HepG2 (cell line): Measurements from ENCODE around the gene H1-8.

ENCODE experiments used
- CEBPB ChIP-seq: IDR thresholded peaks from 2 replicates; pipeline ENCODE4 v1.6.1; 2011; ENCODE audit warnings: low read depth, low read length, improper control_type of control experiment, borderline replicate concordance
- FOXP1 ChIP-seq, 2 experiments: fragments of 450-650 bp in 1 of 2; IDR thresholded peaks; 2 replicates each; pipeline ENCODE4 v1.6.1; 2017 to 2018; ENCODE audit warnings: antibody characterized with exemption in 1 of 2
- HNF4G ChIP-seq, 2 experiments: sonication (generic) in 1 of 2; formaldehyde crosslinking in 1 of 2; IDR thresholded peaks; 2 replicates each; pipeline versions ENCODE4 v1.4.0 to v1.6.1; 2011 to 2020; ENCODE audit warnings: borderline replicate concordance in 2 of 2, low read depth in 2 of 2, mild to moderate bottlenecking in 2 of 2, low read length in 1 of 2, missing genetic modification reagents in 1 of 2, moderate library complexity in 1 of 2
- IRF2 ChIP-seq: IDR thresholded peaks from 2 replicates; pipeline ENCODE4 v1.6.1; 2018; ENCODE audit warnings: missing genetic modification reagents, missing compliant biosample characterization
- NONO ChIP-seq, 2 experiments: fragments of 450-650 bp in 1 of 2; sonication (generic) in 1 of 2; formaldehyde crosslinking in 1 of 2; IDR thresholded peaks in 1 of 2; conservative IDR thresholded peaks in 1 of 2; 2 replicates each; pipeline versions ENCODE4 v1.6.1 to v1.8.0; 2017 to 2022; ENCODE audit warnings: mild to moderate bottlenecking in 1 of 2, missing genetic modification reagents in 1 of 2, moderate library complexity in 1 of 2
- REL ChIP-seq: sonication (generic); formaldehyde crosslinking; conservative IDR thresholded peaks from 2 replicates; pipeline ENCODE4 v1.8.0; 2022; ENCODE audit warnings: mild to moderate bottlenecking, missing genetic modification reagents, moderate library complexity
- RELA ChIP-seq: sonication (generic); formaldehyde crosslinking; IDR thresholded peaks from 2 replicates; pipeline ENCODE4 v1.4.0; 2020; ENCODE audit warnings: missing genetic modification reagents
- SIN3A ChIP-seq: IDR thresholded peaks from 2 replicates; pipeline ENCODE4 v1.6.1; 2011; ENCODE audit warnings: low read depth, mild to moderate bottlenecking, control low read depth, low read length, borderline replicate concordance
- SMC3 ChIP-seq: IDR thresholded peaks from 2 replicates; pipeline ENCODE4 v1.6.1; 2011; ENCODE audit warnings: low read length, improper control_type of control experiment
- SP4 ChIP-seq: sonication (generic); formaldehyde crosslinking; IDR thresholded peaks from 2 replicates; pipeline ENCODE4 v1.8.1; 2023; ENCODE audit warnings: mild to moderate bottlenecking, missing genetic modification reagents
- TF ChIP-seq, protein P1 (sequence below): sonication (generic); formaldehyde crosslinking; IDR thresholded peaks from 2 replicates; pipeline ENCODE4 v1.4.0; 2020; ENCODE audit warnings: missing genetic modification reagents, low read depth, mild to moderate bottlenecking, borderline replicate concordance
- TF ChIP-seq, protein P2 (sequence below), 2 experiments: sonication (generic) in 1 of 2; formaldehyde crosslinking in 1 of 2; IDR thresholded peaks; 2 replicates each; pipeline versions ENCODE4 v1.4.0 to v1.6.1; 2018 to 2020; ENCODE audit warnings: missing genetic modification reagents in 2 of 2, borderline replicate concordance in 1 of 2, low read depth in 1 of 2, mild to moderate bottlenecking in 1 of 2, missing biosample characterization in 1 of 2
- TF ChIP-seq, protein P3 (sequence below), 2 experiments: sonication (generic) in 1 of 2; formaldehyde crosslinking in 1 of 2; IDR thresholded peaks; 2 replicates each; pipeline versions ENCODE4 v1.5.1 to v1.6.1; 2011 to 2020; ENCODE audit warnings: borderline replicate concordance in 1 of 2, low read depth in 1 of 2, low read length in 1 of 2, mild to moderate bottlenecking in 1 of 2, missing genetic modification reagents in 1 of 2, moderate library complexity in 1 of 2
- TF ChIP-seq, protein P4 (sequence below), 2 experiments: IDR thresholded peaks; 2 replicates each; pipeline ENCODE4 v1.6.1; 2011 to 2012; ENCODE audit warnings: low read length in 2 of 2, borderline replicate concordance in 1 of 2, low read depth in 1 of 2, mild to moderate bottlenecking in 1 of 2, moderate library complexity in 1 of 2

DNA sequence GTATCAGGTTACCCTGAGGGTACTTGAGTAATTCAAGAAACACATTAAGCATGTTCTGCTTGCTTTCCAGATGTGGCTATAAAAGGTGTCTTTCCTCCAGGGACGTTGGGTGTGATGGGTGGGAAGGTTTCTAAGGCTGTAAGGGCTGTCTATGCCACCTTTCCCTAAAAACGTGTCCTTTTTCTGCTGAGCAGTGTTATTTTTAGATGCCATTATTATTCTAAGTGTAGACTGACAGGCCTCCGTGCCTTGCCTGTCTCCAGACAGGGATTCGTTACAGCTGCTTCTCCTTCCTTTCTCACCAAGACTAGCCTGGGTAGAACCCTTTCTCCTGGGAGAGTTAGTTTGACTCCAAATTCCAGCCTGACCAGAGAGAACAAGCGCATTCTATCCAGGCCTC, 41.3 kb upstream of the H1-8 start:
- TF ChIP-seq HNF4G (IDR thresholded peaks at IDR 0.05; ENCODE audit: borderline replicate concordance, low read depth, low read length), result no peak
- no peak for TF ChIP-seq HNF4G (CRISPR knock-in tag; IDR thresholded peaks at IDR 0.05; ENCODE audit: borderline replicate concordance, low read depth)
- no peak for TF ChIP-seq CEBPB
- no peak for TF ChIP-seq NONO (IDR thresholded peaks at IDR 0.05)
- no peak for TF ChIP-seq NONO (CRISPR knock-in tag; conservative IDR thresholded peaks at IDR 0.05)
- TF ChIP-seq REL (CRISPR knock-in tag), result no peak
- TF ChIP-seq RELA (CRISPR knock-in tag), result no peak
- TF ChIP-seq, protein P1, sequence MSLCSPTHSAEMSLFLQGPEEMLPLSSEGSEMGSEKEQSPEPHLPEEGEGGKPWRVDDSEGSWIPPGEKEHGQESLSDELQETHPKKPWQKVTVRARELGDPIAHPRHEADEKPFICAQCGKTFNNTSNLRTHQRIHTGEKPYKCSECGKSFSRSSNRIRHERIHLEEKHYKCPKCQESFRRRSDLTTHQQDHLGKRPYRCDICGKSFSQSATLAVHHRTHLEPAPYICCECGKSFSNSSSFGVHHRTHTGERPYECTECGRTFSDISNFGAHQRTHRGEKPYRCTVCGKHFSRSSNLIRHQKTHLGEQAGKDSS (CRISPR knock-in tag), result no peak
- TF ChIP-seq, protein P2, sequence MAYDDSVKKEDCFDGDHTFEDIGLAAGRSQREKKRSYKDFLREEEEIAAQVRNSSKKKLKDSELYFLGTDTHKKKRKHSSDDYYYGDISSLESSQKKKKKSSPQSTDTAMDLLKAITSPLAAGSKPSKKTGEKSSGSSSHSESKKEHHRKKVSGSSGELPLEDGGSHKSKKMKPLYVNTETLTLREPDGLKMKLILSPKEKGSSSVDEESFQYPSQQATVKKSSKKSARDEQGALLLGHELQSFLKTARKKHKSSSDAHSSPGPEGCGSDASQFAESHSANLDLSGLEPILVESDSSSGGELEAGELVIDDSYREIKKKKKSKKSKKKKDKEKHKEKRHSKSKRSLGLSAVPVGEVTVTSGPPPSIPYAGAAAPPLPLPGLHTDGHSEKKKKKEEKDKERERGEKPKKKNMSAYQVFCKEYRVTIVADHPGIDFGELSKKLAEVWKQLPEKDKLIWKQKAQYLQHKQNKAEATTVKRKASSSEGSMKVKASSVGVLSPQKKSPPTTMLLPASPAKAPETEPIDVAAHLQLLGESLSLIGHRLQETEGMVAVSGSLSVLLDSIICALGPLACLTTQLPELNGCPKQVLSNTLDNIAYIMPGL (CRISPR knock-in tag; IDR thresholded peaks at IDR 0.05; ENCODE audit: borderline replicate concordance in 1 of 2, low read depth in 1 of 2), result no peak
- TF ChIP-seq SMC3, result no peak
- no peak for TF ChIP-seq SP4 (CRISPR knock-in tag)
- TF ChIP-seq, protein P3, sequence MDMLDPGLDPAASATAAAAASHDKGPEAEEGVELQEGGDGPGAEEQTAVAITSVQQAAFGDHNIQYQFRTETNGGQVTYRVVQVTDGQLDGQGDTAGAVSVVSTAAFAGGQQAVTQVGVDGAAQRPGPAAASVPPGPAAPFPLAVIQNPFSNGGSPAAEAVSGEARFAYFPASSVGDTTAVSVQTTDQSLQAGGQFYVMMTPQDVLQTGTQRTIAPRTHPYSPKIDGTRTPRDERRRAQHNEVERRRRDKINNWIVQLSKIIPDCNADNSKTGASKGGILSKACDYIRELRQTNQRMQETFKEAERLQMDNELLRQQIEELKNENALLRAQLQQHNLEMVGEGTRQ (IDR thresholded peaks at IDR 0.05; ENCODE audit: low read depth, low read length), result no peak
- TF ChIP-seq, protein P3 (CRISPR knock-in tag; IDR thresholded peaks at IDR 0.05; ENCODE audit: borderline replicate concordance), result no peak
- TF ChIP-seq, protein P4, sequence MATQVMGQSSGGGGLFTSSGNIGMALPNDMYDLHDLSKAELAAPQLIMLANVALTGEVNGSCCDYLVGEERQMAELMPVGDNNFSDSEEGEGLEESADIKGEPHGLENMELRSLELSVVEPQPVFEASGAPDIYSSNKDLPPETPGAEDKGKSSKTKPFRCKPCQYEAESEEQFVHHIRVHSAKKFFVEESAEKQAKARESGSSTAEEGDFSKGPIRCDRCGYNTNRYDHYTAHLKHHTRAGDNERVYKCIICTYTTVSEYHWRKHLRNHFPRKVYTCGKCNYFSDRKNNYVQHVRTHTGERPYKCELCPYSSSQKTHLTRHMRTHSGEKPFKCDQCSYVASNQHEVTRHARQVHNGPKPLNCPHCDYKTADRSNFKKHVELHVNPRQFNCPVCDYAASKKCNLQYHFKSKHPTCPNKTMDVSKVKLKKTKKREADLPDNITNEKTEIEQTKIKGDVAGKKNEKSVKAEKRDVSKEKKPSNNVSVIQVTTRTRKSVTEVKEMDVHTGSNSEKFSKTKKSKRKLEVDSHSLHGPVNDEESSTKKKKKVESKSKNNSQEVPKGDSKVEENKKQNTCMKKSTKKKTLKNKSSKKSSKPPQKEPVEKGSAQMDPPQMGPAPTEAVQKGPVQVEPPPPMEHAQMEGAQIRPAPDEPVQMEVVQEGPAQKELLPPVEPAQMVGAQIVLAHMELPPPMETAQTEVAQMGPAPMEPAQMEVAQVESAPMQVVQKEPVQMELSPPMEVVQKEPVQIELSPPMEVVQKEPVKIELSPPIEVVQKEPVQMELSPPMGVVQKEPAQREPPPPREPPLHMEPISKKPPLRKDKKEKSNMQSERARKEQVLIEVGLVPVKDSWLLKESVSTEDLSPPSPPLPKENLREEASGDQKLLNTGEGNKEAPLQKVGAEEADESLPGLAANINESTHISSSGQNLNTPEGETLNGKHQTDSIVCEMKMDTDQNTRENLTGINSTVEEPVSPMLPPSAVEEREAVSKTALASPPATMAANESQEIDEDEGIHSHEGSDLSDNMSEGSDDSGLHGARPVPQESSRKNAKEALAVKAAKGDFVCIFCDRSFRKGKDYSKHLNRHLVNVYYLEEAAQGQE (IDR thresholded peaks at IDR 0.05; ENCODE audit: borderline replicate concordance in 1 of 2, low read depth in 1 of 2, low read length in 2 of 2), result no peak
- no peak for TF ChIP-seq SIN3A
- no peak for TF ChIP-seq IRF2
- no peak for TF ChIP-seq FOXP1 (IDR thresholded peaks at IDR 0.05)
- no peak for TF ChIP-seq FOXP1 (CRISPR knock-in tag; IDR thresholded peaks at IDR 0.05)
